KBM-7 (cell line): ENCODE results near the gene BOLA2B.

Source experiments
- DNase-seq: peaks from one replicate; pipeline ENCODE4 v3.0.0-alpha.2; 2015
- in situ Hi-C: fragments of 300-500 bp; cut with MboI; formaldehyde crosslinking; loops from 2 replicates; pipeline ENCODE4 v1.14.3; 2020; ENCODE audit warnings: low sequenced_read_pairs, low pct_unique_long_range_greater_than_20kb, mixed read lengths

BOLA2B gene

GRCh38 chr16:30149250-30149930, 44.1 kb downstream of the BOLA2B start:
- no peak for DNase-seq
- in situ Hi-C loops, result no loop called here

GRCh38 chr16:30147843-30148510, 45.5 kb downstream of the BOLA2B start:
- no peak for DNase-seq
- in situ Hi-C loops, result no loop called here

GRCh38 chr16:30145657-30146056, 47.8 kb downstream of the BOLA2B start:
- DNase-seq, result no peak
- in situ Hi-C loops, result no loop called here

GRCh38 chr16:30144917-30145316, 48.5 kb downstream of the BOLA2B start:
- in situ Hi-C loops, result no loop called here

GRCh38 chr16:30144017-30144416, 49.4 kb downstream of the BOLA2B start:
- no peak for DNase-seq
- in situ Hi-C loops, result no loop called here

More at GRCh38 chr16:30144917-30145316, 48.5 kb downstream of the BOLA2B start:
- DNase-seq, result no peak

- no peak for DNase-seq
- in situ Hi-C loops, result no loop called here
These were observed 50.1 kb downstream of the BOLA2B start for GRCh38 chr16:30143347-30143702.
